ENCODE data around the gene LTBP1.
"Not testable (repeated sequence)": the region's sequence is repeated elsewhere in the genome, so short reads cannot be mapped to it uniquely, and the experiment has no call there.

Gene LTBP1

DNA sequence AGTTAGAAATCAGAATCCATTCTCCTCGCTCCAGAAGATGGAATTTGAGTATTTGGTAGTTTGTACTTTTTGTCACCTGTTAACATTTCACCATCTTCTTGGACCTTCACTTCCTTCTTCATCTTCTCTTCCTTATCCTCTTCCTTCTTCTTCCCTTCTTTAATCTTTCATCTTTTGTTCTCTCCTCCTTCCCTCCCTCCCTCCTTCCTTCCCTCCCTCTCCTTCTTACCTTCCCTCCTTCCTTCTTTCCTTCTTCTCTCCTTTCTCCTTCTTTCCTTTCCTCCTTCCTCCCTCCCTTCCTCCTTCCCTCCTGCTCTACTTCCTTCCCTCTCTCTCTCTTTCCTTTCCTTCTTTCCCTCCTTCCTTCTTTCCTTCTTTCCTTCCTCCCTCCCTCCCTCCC is 31.1 kb upstream of the LTBP1 start:
- no peaks in the 10 kb centered on the region for H3K27me3 ChIP-seq (replicated peaks; ENCODE audit: control insufficient read depth, insufficient read depth, low read length)
- TF ChIP-seq, protein P1, sequence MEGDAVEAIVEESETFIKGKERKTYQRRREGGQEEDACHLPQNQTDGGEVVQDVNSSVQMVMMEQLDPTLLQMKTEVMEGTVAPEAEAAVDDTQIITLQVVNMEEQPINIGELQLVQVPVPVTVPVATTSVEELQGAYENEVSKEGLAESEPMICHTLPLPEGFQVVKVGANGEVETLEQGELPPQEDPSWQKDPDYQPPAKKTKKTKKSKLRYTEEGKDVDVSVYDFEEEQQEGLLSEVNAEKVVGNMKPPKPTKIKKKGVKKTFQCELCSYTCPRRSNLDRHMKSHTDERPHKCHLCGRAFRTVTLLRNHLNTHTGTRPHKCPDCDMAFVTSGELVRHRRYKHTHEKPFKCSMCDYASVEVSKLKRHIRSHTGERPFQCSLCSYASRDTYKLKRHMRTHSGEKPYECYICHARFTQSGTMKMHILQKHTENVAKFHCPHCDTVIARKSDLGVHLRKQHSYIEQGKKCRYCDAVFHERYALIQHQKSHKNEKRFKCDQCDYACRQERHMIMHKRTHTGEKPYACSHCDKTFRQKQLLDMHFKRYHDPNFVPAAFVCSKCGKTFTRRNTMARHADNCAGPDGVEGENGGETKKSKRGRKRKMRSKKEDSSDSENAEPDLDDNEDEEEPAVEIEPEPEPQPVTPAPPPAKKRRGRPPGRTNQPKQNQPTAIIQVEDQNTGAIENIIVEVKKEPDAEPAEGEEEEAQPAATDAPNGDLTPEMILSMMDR (IDR thresholded peaks at IDR 0.05; ENCODE audit: insufficient read depth, low read length, poor library complexity, severe bottlenecking), result no peak
- no peak for DNase-seq (ENCODE audit: extremely low read depth, insufficient read length)
- no peak overlapping the region for H3K4me3 ChIP-seq (replicated peaks; ENCODE audit: low read depth, low read length)
- no peaks in the 10 kb centered on the region for H3K36me3 ChIP-seq (ENCODE audit: control insufficient read depth, insufficient read depth, low read length)

DNA sequence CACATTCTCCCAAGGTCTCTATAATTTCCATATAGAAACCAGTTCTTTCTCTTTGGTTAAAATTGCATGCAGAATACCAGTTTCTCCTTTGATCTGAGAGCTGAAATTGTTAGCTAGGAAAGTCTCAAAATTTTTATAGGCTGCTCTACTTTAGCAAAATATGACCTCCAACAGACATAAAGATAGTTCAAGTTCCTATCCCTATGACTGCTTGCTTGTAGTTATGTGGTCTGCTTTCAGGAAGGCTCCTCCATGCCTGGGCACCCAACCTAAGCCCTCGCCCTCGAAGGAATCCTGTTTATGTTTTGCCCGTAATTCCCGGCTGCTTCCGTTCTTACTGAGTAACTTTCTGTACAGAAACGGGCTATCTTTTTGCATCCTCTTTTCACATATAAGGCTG is 28.0 kb upstream of the LTBP1 start:
- H3K4me3 ChIP-seq (replicated peaks; ENCODE audit: low read depth, low read length), result no peak overlapping the region
- DNase-seq (ENCODE audit: extremely low read depth, insufficient read length), result no peak
- no peaks in the 10 kb centered on the region for H3K36me3 ChIP-seq (ENCODE audit: control insufficient read depth, insufficient read depth, low read length)
- TF ChIP-seq, protein P1 (IDR thresholded peaks at IDR 0.05; ENCODE audit: insufficient read depth, low read length, poor library complexity, severe bottlenecking), result no peak
- H3K27me3 ChIP-seq (replicated peaks; ENCODE audit: control insufficient read depth, insufficient read depth, low read length), result no peaks in the 10 kb centered on the region

DNA sequence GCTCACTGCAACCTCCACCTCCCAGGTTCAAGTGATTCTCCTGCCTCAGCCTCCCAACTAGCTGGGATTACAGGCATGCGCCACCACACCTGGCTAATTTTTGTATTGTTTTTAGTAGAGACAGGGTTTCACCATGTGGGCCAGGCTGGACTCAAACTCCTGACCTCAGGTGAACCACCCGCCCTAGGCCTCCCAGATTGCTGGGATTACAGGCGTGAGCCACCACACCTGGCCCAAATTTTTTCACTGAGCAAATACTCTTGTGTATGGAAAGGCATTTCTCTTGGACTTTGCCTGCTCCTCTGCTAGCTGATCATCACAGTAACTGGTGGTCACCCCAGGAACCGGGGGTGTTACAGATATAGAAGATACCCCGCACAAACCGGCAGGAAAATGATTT is 26.9 kb upstream of the LTBP1 start:
- DNase-seq (ENCODE audit: extremely low read depth, insufficient read length); H3K4me3 ChIP-seq (replicated peaks; ENCODE audit: low read depth, low read length); H3K36me3 ChIP-seq (ENCODE audit: control insufficient read depth, insufficient read depth, low read length); H3K27me3 ChIP-seq (replicated peaks; ENCODE audit: control insufficient read depth, insufficient read depth, low read length): not testable (repeated sequence)

DNA sequence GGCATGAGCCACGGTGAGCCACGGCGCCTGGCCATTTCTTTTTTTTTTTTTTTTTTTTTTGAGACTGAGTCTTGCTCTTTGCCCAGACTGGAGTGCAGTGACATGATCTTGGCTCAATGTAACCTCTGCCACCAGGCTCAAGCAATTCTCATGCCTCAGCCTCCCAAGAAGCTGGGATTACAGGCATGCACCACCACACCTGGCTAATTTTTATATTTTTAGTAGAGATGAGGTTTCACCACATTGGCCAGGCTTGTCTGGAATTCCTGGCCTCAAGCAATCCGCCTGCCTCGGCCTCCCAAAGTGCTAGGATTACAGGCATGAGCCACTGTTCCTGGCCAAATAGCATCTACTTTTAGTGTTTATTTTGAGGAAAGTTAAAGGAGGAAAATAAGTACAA is 25.3 kb upstream of the LTBP1 start:
- H3K4me3 ChIP-seq (replicated peaks; ENCODE audit: low read depth, low read length); H3K27me3 ChIP-seq (replicated peaks; ENCODE audit: control insufficient read depth, insufficient read depth, low read length); DNase-seq (ENCODE audit: extremely low read depth, insufficient read length); H3K36me3 ChIP-seq (ENCODE audit: control insufficient read depth, insufficient read depth, low read length): not testable (repeated sequence)

DNA sequence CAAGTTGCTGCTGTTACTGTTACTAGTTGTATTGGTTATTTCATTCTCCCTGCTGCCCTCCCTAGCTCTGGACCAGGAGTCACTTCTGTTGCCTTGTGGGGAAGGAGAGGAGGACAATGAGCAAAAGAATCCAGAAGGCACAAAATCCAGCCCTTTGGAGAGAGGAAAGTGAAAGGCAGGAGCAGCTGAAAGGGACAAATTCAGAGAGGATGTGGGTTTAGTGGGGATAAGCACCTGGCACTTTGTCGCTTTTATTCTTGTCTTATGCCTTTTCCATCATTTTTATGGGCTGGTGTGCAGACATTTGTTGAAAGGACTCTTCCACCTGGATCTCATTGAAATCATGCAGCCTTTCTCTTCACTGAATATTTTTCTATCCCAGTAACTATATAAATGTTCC is 24.3 kb upstream of the LTBP1 start:
- DNase-seq (ENCODE audit: extremely low read depth, insufficient read length), result no peak
- no peaks in the 10 kb centered on the region for H3K36me3 ChIP-seq (ENCODE audit: control insufficient read depth, insufficient read depth, low read length)
- no peaks in the 10 kb centered on the region for H3K27me3 ChIP-seq (replicated peaks; ENCODE audit: control insufficient read depth, insufficient read depth, low read length)
- TF ChIP-seq, protein P1 (IDR thresholded peaks at IDR 0.05; ENCODE audit: insufficient read depth, low read length, poor library complexity, severe bottlenecking), result no peak
- H3K4me3 ChIP-seq (replicated peaks; ENCODE audit: low read depth, low read length), result no peak overlapping the region

DNA sequence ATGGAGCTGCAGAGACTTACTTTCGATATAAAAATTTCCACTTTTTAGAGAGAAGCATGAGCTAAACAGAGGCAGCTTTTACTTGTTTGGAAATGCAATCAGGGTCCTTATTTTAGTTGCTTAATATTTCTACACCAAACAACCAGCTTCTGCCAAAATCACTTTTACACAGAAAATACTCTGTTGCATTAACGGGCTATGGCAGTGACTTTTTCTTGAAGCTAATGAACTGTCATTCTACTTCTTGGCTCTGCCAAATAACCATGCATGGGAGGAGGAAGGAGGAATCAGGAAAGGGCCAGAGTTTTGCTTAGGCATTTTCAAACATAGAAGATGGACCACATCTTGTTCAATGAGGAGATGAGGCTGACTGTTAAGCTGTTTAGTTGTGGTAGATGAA is 23.6 kb upstream of the LTBP1 start:
- TF ChIP-seq, protein P1 (IDR thresholded peaks at IDR 0.05; ENCODE audit: insufficient read depth, low read length, poor library complexity, severe bottlenecking), result no peak
- no peaks in the 10 kb centered on the region for H3K27me3 ChIP-seq (replicated peaks; ENCODE audit: control insufficient read depth, insufficient read depth, low read length)
- no peak overlapping the region for H3K4me3 ChIP-seq (replicated peaks; ENCODE audit: low read depth, low read length)

DNA sequence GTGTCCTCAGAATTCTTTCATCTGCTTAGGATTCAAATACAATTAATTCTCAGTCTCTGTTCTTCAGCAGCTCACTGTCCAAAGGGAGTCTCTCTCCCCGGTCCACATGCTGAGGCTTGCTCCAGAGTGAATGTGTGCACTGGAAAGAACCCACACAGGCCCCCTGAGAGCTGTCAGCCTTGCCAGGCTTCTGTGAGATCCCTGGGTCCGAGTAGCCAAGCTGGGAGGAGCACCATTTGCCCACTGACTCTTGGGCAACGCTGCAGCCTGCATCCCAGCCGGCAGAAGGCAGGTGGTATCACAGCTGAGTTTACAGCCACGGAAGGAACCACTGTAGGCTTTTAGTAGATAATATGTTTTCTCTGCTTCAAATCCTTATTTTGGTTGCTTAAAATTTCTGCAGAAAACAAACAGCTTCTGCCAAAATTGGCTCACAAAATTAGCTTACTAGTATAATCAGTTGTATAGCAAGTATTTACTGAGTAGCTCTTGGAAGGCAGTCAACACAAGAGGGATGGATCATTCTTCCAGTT is 21.4 kb upstream of the LTBP1 start:
- no peaks in the 10 kb centered on the region for H3K36me3 ChIP-seq (ENCODE audit: control insufficient read depth, insufficient read depth, low read length)
- TF ChIP-seq, protein P1 (IDR thresholded peaks at IDR 0.05; ENCODE audit: insufficient read depth, low read length, poor library complexity, severe bottlenecking), result no peak
- DNase-seq (ENCODE audit: extremely low read depth, insufficient read length), result no peak
- no peak overlapping the region for H3K4me3 ChIP-seq (replicated peaks; ENCODE audit: low read depth, low read length)
- no peaks in the 10 kb centered on the region for H3K27me3 ChIP-seq (replicated peaks; ENCODE audit: control insufficient read depth, insufficient read depth, low read length)

More for the DNA sequence above, 23.6 kb upstream of the LTBP1 start:
- no peaks in the 10 kb centered on the region for H3K36me3 ChIP-seq (ENCODE audit: control insufficient read depth, insufficient read depth, low read length)
- DNase-seq (ENCODE audit: extremely low read depth, insufficient read length), result no peak

Measured in GM06990 (cell line).